ENCODE results near the gene RHOV. TPM values are rescaled to one million over a fixed set of nuclear protein-coding genes. Genes with fewer than 3 reads are reported as not detected.
A peak's percentile ranks its signal among the peaks of the same experiment; 100 is the strongest.

The RHOV gene
- under 1 TPM in 1 of 4 donors, not detected in 3; 0.76 TPM for total RNA-seq

- no peak for DNase-seq
- H3K4me1 ChIP-seq = peaks cover 0 to 7% of the 10 kb centered on the region in 2 donors
- TF ChIP-seq CTCF (IDR thresholded peaks at IDR 0.05) (peak in 1 of 4 experiments; percentile 15), POLR2A (IDR thresholded peaks at IDR 0.05) (no peak)
- intact Hi-C loops (cut with DNase I; ENCODE audit: low total_unique reads) = no loop called here
- H3K9me3 ChIP-seq = no peaks in the 10 kb centered on the region
- H3K36me3 ChIP-seq = no peaks in the 10 kb centered on the region
- H3K4me3 ChIP-seq = peak within 1 kb of the TSS; percentile 19 to 36
- H3K27ac ChIP-seq = no peak within 1 kb of the TSS
- H3K27me3 ChIP-seq = no peaks in the 10 kb centered on the region
Observed at GRCh38 chr15:40873694-40874561, at the start of gene RHOV. Gene RHOV, minus strand, starts transcription at chr15:40874234. Its CDS starts 95 bp downstream, at chr15:40874139.

- H3K36me3 ChIP-seq = no peaks in the 10 kb centered on the region
- H3K27me3 ChIP-seq = peaks cover 0 to 14% of the 10 kb centered on the region in 2 donors
- H3K27ac ChIP-seq = no peak overlapping the region
- no peak overlapping the region for H3K4me3 ChIP-seq
- no peak for DNase-seq
- H3K4me1 ChIP-seq = peaks cover 0 to 15% of the 10 kb centered on the region in 2 donors
- TF ChIP-seq POLR2A (IDR thresholded peaks at IDR 0.05) (no peak), CTCF (IDR thresholded peaks at IDR 0.05) (no peak)
- no peaks in the 10 kb centered on the region for H3K9me3 ChIP-seq
- intact Hi-C loops (cut with DNase I; ENCODE audit: low total_unique reads) = no loop called here
Observed at GRCh38 chr15:40923551-40923950, 49.5 kb upstream of the RHOV start.

GRCh38 chr15:40922608-40923005 lies 48.6 kb upstream of the RHOV start:
- peaks cover 0 to 7% of the 10 kb centered on the region in 2 donors for H3K4me1 ChIP-seq
- no peak overlapping the region for H3K27ac ChIP-seq
- no peak overlapping the region for H3K4me3 ChIP-seq
- H3K36me3 ChIP-seq = no peaks in the 10 kb centered on the region
- peaks cover 0 to 6% of the 10 kb centered on the region in 2 donors for H3K27me3 ChIP-seq
- no peaks in the 10 kb centered on the region for H3K9me3 ChIP-seq
- intact Hi-C loops (cut with DNase I; ENCODE audit: low total_unique reads) = no loop called here
- no peak for TF ChIP-seq CTCF (IDR thresholded peaks at IDR 0.05)
- TF ChIP-seq POLR2A (IDR thresholded peaks at IDR 0.05) = no peak
- no peak for DNase-seq

GRCh38 chr15:40921949-40922607 lies 48.0 kb upstream of the RHOV start:
- no peak overlapping the region for H3K27ac ChIP-seq
- peaks cover 0 to 6% of the 10 kb centered on the region in 2 donors for H3K27me3 ChIP-seq
- H3K4me1 ChIP-seq = peaks cover 0 to 7% of the 10 kb centered on the region in 2 donors
- DNase-seq = no peak
- no peaks in the 10 kb centered on the region for H3K9me3 ChIP-seq
- intact Hi-C loops (cut with DNase I; ENCODE audit: low total_unique reads) = no loop called here
- H3K36me3 ChIP-seq = no peaks in the 10 kb centered on the region
- TF ChIP-seq CTCF (IDR thresholded peaks at IDR 0.05) (no peak), POLR2A (IDR thresholded peaks at IDR 0.05) (no peak)
- no peak overlapping the region for H3K4me3 ChIP-seq
